GM21360 (cell line): ENCODE measurements around the gene ANKRD50.

Experiments used
- ATAC-seq: cut with Tn5 transposase; IDR thresholded peaks from one replicate; pipeline ENCODE4 v1.9.1; 2021; ENCODE audit warnings: mild to moderate bottlenecking, moderate library complexity; ENCODE audit not compliant: unreplicated experiment

ANKRD50 gene

GRCh38 chr4:124710911-124711310, 1.6 kb downstream of the ANKRD50 start:
- no peak for ATAC-seq

- ATAC-seq = no peak
These were observed 2.4 kb downstream of the ANKRD50 start for GRCh38 chr4:124710015-124710741.

GRCh38 chr4:124708517-124709300, 3.8 kb downstream of the ANKRD50 start:
- no peak for ATAC-seq

- no peak for ATAC-seq
These were observed 7.1 kb downstream of the ANKRD50 start for GRCh38 chr4:124705393-124705792.

- ATAC-seq = no peak
These were observed 9.4 kb downstream of the ANKRD50 start for GRCh38 chr4:124703154-124703553.

GRCh38 chr4:124697441-124697840, 15.1 kb downstream of the ANKRD50 start:
- no peak for ATAC-seq

GRCh38 chr4:124696182-124696581, 16.4 kb downstream of the ANKRD50 start:
- no peak for ATAC-seq

- ATAC-seq = no peak
These were observed 17.5 kb downstream of the ANKRD50 start for GRCh38 chr4:124694946-124695598.

GRCh38 chr4:124694306-124694705, 18.2 kb downstream of the ANKRD50 start:
- no peak for ATAC-seq

GRCh38 chr4:124691801-124692200, 20.7 kb downstream of the ANKRD50 start:
- no peak for ATAC-seq

GRCh38 chr4:124686279-124686678, 26.3 kb downstream of the ANKRD50 start:
- ATAC-seq = no peak

GRCh38 chr4:124685851-124686250, 26.7 kb downstream of the ANKRD50 start:
- ATAC-seq = no peak

- no peak for ATAC-seq
These were observed 28.2 kb downstream of the ANKRD50 start for GRCh38 chr4:124684301-124684700.

- ATAC-seq = no peak
These were observed 30.1 kb downstream of the ANKRD50 start for GRCh38 chr4:124682384-124682783.

- no peak for ATAC-seq
These were observed 46.0 kb downstream of the ANKRD50 start for GRCh38 chr4:124666496-124666895.

- ATAC-seq = no peak
These were observed 53.7 kb downstream of the ANKRD50 start for GRCh38 chr4:124658795-124659194.

GRCh38 chr4:124650614-124651013, 61.9 kb downstream of the ANKRD50 start:
- no peak for ATAC-seq

GRCh38 chr4:124647599-124647998, 64.9 kb downstream of the ANKRD50 start:
- ATAC-seq = no peak

- no peak for ATAC-seq
These were observed 67.9 kb downstream of the ANKRD50 start for GRCh38 chr4:124644621-124645020.

- no peak for ATAC-seq
These were observed 69.7 kb downstream of the ANKRD50 start for GRCh38 chr4:124642846-124643245.

GRCh38 chr4:124641715-124642381, 70.7 kb downstream of the ANKRD50 start:
- ATAC-seq = no peak
